ENCODE measurements around the gene IRX4.
A peak's percentile ranks its signal among the peaks of the same experiment; 100 is the strongest.

Gene IRX4

GRCh38 chr5:1867815-1868143, 14.9 kb downstream of the IRX4 start:
- Mint-ChIP-seq H3K4me1 (no peaks in the 10 kb centered on the region), H3K4me3 (no peak overlapping the region), H3K9me3 (no peaks in the 10 kb centered on the region), H3K27ac (no peak overlapping the region), H3K27me3 (peaks cover 64% of the 10 kb centered on the region), H3K36me3 (no peaks in the 10 kb centered on the region)
- no peak for ATAC-seq

- no peak overlapping the region for H3K4me3 Mint-ChIP-seq
- H3K27me3 Mint-ChIP-seq, result peaks cover 64% of the 10 kb centered on the region
- H3K9me3 Mint-ChIP-seq, result no peaks in the 10 kb centered on the region
- no peak overlapping the region for H3K27ac Mint-ChIP-seq
- ATAC-seq, result peak; percentile 73
- H3K4me1 Mint-ChIP-seq, result no peaks in the 10 kb centered on the region
- no peaks in the 10 kb centered on the region for H3K36me3 Mint-ChIP-seq
Measured at GRCh38 chr5:1867114-1867814, 15.5 kb downstream of the IRX4 start.

- Mint-ChIP-seq H3K27ac (no peak overlapping the region), H3K27me3 (peaks cover 69% of the 10 kb centered on the region), H3K9me3 (no peaks in the 10 kb centered on the region), H3K4me3 (no peak overlapping the region), H3K36me3 (no peaks in the 10 kb centered on the region), H3K4me1 (no peaks in the 10 kb centered on the region)
- ATAC-seq, result no peak
Measured at GRCh38 chr5:1865948-1866347, 16.8 kb downstream of the IRX4 start.

GRCh38 chr5:1865486-1865885, 17.2 kb downstream of the IRX4 start:
- H3K27ac Mint-ChIP-seq, result no peak overlapping the region
- H3K36me3 Mint-ChIP-seq, result no peaks in the 10 kb centered on the region
- H3K4me1 Mint-ChIP-seq, result no peaks in the 10 kb centered on the region
- H3K9me3 Mint-ChIP-seq, result no peaks in the 10 kb centered on the region
- H3K4me3 Mint-ChIP-seq, result no peak overlapping the region
- ATAC-seq, result no peak
- peaks cover 69% of the 10 kb centered on the region for H3K27me3 Mint-ChIP-seq

- H3K27me3 Mint-ChIP-seq, result peaks cover 69% of the 10 kb centered on the region
Measured at GRCh38 chr5:1864896-1865440, 17.8 kb downstream of the IRX4 start.

DNA sequence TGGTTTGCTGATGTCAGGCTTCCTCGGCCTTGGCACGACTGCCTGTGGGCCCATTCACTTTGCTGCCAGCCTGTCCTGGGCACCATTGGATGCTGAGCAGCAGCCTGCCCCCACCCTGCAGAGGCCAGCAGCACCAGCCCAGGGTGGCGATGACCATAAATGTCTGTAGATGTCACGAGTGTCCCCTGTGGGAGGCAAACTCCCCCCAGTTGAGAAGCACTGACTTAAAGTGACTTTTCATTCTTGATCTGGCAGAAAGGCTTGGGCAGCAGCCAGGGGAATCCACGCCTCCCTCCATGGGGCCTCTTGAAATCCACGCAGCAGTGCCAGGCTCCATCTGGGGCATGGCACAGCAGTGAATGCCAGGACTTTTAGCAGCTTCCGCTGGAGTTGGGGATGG, 21.8 kb downstream of the IRX4 start:
- no peaks in the 10 kb centered on the region for H3K9me3 Mint-ChIP-seq
- no peak overlapping the region for H3K27ac Mint-ChIP-seq
- H3K27me3 Mint-ChIP-seq, result peaks cover 46% of the 10 kb centered on the region
- H3K4me3 Mint-ChIP-seq, result no peak overlapping the region
- H3K36me3 Mint-ChIP-seq, result no peaks in the 10 kb centered on the region
- H3K4me1 Mint-ChIP-seq, result no peaks in the 10 kb centered on the region
- ATAC-seq, result no peak

More at GRCh38 chr5:1864896-1865440, 17.8 kb downstream of the IRX4 start:
- Mint-ChIP-seq H3K4me1 (no peaks in the 10 kb centered on the region), H3K4me3 (no peak overlapping the region), H3K27ac (no peak overlapping the region), H3K9me3 (no peaks in the 10 kb centered on the region), H3K36me3 (no peaks in the 10 kb centered on the region)
- no peak for ATAC-seq

- H3K36me3 Mint-ChIP-seq, result no peaks in the 10 kb centered on the region
- no peaks in the 10 kb centered on the region for H3K9me3 Mint-ChIP-seq
- H3K27ac Mint-ChIP-seq, result no peak overlapping the region
- peaks cover 46% of the 10 kb centered on the region for H3K27me3 Mint-ChIP-seq
- H3K4me1 Mint-ChIP-seq, result no peaks in the 10 kb centered on the region
- no peak for ATAC-seq
- H3K4me3 Mint-ChIP-seq, result no peak overlapping the region
Measured at GRCh38 chr5:1860021-1860610, 22.6 kb downstream of the IRX4 start.

DNA sequence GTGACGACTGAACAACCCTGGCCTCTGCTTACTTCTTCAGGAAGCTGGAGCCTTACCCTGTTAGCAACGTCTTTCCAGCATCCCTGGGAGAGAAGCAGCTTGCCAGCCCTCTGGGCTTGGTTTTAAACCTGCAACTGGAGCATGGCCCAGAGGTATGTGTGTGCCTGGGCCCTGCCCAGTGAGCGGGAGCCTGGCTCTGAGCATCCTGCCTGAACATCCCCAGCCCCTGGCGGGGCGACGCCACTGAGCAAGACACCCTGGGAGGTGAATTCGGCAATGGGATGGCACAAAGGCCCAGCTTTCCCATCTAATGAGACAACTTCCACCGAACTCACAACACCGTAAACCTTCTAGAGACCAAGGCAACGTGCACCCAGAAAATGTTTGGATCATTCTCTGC, 23.6 kb downstream of the IRX4 start:
- peaks cover 44% of the 10 kb centered on the region for H3K27me3 Mint-ChIP-seq
- ATAC-seq, result no peak
- no peak overlapping the region for H3K4me3 Mint-ChIP-seq
- no peaks in the 10 kb centered on the region for H3K36me3 Mint-ChIP-seq
- H3K4me1 Mint-ChIP-seq, result no peaks in the 10 kb centered on the region
- H3K27ac Mint-ChIP-seq, result no peak overlapping the region
- H3K9me3 Mint-ChIP-seq, result no peaks in the 10 kb centered on the region

DNA sequence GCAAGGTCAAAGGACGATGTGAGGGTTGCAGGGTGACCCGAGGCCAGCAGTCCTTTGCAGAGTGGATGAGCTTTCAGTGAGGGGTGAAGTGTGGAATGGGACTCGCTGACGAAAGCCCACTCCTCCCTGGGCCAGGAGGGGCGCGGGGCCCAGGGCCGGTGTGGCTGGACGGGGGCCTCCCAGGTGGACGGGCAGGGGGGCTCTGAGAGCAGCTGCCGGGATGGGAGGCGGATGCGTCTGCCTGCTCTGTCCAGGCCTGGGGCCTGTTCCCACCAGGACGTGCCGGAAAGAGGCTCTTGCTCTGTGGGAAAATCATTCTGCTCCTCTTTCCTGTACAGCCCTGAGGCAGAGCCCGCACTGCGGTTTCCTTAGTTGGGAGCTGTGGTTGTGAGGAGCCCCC, 24.3 kb downstream of the IRX4 start:
- Mint-ChIP-seq H3K4me1 (no peaks in the 10 kb centered on the region), H3K36me3 (no peaks in the 10 kb centered on the region), H3K27me3 (peaks cover 47% of the 10 kb centered on the region), H3K27ac (no peak overlapping the region), H3K4me3 (no peak overlapping the region), H3K9me3 (no peaks in the 10 kb centered on the region)
- ATAC-seq, result no peak

DNA sequence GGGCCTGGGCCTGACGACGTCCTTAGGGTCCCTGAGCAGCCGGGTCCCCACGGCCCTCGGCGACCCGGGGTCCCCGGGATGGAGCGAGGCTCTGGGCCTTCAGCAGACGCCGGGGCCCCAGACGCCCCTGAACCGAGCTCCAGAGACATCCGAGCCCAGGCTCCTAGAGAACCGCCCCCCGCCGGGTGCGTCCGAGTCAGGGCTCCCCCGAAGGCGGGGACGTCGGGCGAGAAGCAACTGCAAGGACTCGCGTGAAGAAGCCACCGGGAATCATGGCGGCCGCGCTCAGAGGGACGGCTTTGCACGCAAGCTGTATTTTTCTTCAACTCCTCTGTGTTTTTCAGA, 25.5 kb downstream of the IRX4 start:
- ATAC-seq, result no peak
- Mint-ChIP-seq H3K4me3 (no peak overlapping the region), H3K27me3 (peaks cover 43% of the 10 kb centered on the region), H3K4me1 (no peaks in the 10 kb centered on the region), H3K9me3 (no peaks in the 10 kb centered on the region), H3K27ac (no peak overlapping the region), H3K36me3 (no peaks in the 10 kb centered on the region)

GRCh38 chr5:1856596-1857255, 26.0 kb downstream of the IRX4 start:
- Mint-ChIP-seq H3K9me3 (no peaks in the 10 kb centered on the region), H3K27me3 (peaks cover 43% of the 10 kb centered on the region), H3K4me1 (no peaks in the 10 kb centered on the region), H3K4me3 (no peak overlapping the region), H3K36me3 (no peaks in the 10 kb centered on the region), H3K27ac (no peak overlapping the region)
- peak; percentile 21 for ATAC-seq

- Mint-ChIP-seq H3K36me3 (no peaks in the 10 kb centered on the region), H3K4me1 (no peaks in the 10 kb centered on the region), H3K27ac (no peak overlapping the region), H3K4me3 (no peak overlapping the region), H3K9me3 (no peaks in the 10 kb centered on the region), H3K27me3 (peaks cover 50% of the 10 kb centered on the region)
- no peak for ATAC-seq
Measured at GRCh38 chr5:1855596-1855995, 27.1 kb downstream of the IRX4 start.

- no peak for ATAC-seq
- Mint-ChIP-seq H3K27ac (no peak overlapping the region), H3K4me3 (no peak overlapping the region), H3K27me3 (peaks cover 50% of the 10 kb centered on the region), H3K9me3 (no peaks in the 10 kb centered on the region), H3K4me1 (no peaks in the 10 kb centered on the region), H3K36me3 (no peaks in the 10 kb centered on the region)
Measured at GRCh38 chr5:1855075-1855474, 27.6 kb downstream of the IRX4 start.

DNA sequence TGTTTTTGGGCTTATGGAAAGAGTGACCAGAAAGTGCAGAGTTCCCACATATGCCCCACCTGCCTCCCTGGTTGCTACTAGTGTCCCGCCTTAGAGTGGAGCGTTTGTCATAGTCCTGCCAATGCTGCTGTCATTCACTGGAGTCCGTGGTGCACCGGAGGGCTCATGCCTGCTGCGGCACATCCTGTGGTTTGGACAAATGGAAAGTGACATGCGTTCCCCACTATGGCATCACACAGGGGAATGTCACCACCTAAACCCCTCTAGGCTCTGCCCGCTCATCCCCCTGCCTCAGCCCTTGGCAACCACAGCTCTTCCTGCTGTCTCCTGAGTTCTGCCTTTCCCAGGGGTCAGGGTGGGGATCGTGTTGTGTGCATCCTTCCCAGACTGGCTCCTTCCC, 29.2 kb downstream of the IRX4 start:
- H3K36me3 Mint-ChIP-seq, result no peaks in the 10 kb centered on the region
- H3K27ac Mint-ChIP-seq, result no peak overlapping the region

GRCh38 chr5:1852324-1852947, 30.3 kb downstream of the IRX4 start:
- Mint-ChIP-seq H3K27me3 (peaks cover 57% of the 10 kb centered on the region), H3K9me3 (no peaks in the 10 kb centered on the region), H3K4me1 (no peaks in the 10 kb centered on the region), H3K27ac (no peak overlapping the region), H3K4me3 (no peak overlapping the region), H3K36me3 (no peaks in the 10 kb centered on the region)
- ATAC-seq, result no peak

More for the DNA sequence above, 29.2 kb downstream of the IRX4 start:
- Mint-ChIP-seq H3K9me3 (no peaks in the 10 kb centered on the region), H3K27me3 (peaks cover 50% of the 10 kb centered on the region), H3K4me1 (no peaks in the 10 kb centered on the region), H3K4me3 (no peak overlapping the region)
- ATAC-seq, result no peak

Measured in stimulated activated memory B cell treated with anti-CD40 and anti-IgM and Interleukin-4, amounts not matched to agents 10 μg/mL and 1 μg/mL and 100 μg/mL, for 72 hours (primary cell).